ENCODE measurements around the gene LRCH1.
"Not testable (repeated sequence)": the region's sequence is repeated elsewhere in the genome, so short reads cannot be mapped to it uniquely, and the experiment has no call there.

Gene LRCH1, protein sequence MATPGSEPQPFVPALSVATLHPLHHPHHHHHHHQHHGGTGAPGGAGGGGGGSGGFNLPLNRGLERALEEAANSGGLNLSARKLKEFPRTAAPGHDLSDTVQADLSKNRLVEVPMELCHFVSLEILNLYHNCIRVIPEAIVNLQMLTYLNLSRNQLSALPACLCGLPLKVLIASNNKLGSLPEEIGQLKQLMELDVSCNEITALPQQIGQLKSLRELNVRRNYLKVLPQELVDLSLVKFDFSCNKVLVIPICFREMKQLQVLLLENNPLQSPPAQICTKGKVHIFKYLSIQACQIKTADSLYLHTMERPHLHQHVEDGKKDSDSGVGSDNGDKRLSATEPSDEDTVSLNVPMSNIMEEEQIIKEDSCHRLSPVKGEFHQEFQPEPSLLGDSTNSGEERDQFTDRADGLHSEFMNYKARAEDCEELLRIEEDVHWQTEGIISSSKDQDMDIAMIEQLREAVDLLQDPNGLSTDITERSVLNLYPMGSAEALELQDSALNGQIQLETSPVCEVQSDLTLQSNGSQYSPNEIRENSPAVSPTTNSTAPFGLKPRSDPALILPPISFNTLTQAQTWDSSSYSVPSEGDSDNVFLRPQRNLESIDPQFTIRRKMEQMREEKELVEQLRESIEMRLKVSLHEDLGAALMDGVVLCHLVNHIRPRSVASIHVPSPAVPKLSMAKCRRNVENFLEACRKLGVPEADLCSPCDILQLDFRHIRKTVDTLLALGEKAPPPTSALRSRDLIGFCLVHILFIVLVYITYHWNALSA
- 89.9 to 317 (median 131) reads per million in 17 experiments for total RNA-seq

- peak; percentile 82 to 95 (median 90) for DNase-seq
Measured at GRCh38 chr13:46552889-46553520, at the start of gene LRCH1. TSS of gene LRCH1 (plus strand) at chr13:46553170. CDS start at chr13:46553397, 227 bp downstream.

DNA sequence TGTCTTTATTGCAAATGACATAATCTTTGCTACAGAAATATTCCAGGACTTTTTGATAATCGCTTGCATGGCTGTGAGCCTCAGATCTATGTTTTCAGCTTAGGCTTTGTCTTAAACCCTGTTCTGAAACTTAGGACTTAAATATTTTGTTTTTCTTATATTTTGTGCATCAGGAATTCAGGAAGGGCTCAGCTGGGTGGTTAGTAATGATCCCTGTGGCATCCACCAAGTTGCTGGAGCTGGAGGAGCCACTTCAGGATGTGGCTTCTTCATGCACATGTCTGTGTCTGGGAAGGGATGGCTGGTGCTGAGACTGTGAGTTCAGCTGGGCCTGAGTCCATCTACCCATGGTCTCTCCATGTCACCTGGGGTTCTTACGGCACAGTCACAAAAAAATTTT is 48.9 kb upstream of the LRCH1 start:
- no peak for DNase-seq

GRCh38 chr13:46507981-46508380 is 45.0 kb upstream of the LRCH1 start:
- peak in 3 of 4 experiments; percentile 4 to 68 (median 63) for DNase-seq

GRCh38 chr13:46509981-46510380 is 43.0 kb upstream of the LRCH1 start:
- DNase-seq, result no peak

GRCh38 chr13:46515803-46516202 is 37.2 kb upstream of the LRCH1 start:
- no peak for DNase-seq

- no peak for DNase-seq
Measured at GRCh38 chr13:46516599-46517338, 36.2 kb upstream of the LRCH1 start.

GRCh38 chr13:46517748-46518147 is 35.2 kb upstream of the LRCH1 start:
- DNase-seq, result not testable (repeated sequence)

DNA sequence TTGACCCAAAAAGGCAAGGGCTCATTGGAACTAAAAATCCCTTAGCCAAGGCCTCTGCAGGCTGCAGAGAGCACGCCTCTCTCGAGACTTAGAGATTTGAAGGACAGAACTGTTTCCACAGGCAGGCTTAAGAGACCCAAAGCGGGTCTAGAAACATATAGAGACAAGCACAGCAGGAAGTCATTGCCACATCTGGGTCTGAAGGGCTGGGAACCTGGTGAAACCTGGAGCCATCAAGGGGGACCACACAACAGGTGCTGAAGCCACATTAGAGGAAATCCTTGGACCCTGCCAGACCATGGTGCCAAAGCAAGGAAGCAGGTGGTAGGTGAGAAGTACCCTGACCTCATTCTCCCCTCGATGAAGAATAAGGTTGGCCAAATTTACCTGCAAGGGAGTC is 33.8 kb upstream of the LRCH1 start:
- DNase-seq, result no peak

DNA sequence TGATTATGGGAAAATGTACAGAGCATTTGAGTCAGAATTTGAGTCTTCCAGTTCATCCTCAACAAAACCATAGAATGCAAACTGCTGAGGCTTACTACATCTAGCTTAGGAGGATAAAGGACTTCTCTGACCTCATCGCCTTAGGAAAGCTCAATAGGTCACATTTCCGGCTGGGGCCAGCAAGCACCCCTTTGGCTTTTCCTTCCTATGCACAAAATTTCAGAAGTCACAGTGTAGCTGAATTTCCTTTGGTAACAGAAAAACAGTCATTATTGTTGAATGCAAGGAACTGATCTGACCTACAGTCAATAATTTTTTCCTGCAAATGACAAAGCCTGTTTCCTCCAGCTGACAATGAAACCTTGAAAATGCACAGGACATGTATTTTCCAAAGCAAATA is 32.8 kb upstream of the LRCH1 start:
- DNase-seq, result peak; percentile 53 to 82 (median 74)

- no peak for DNase-seq
Measured at GRCh38 chr13:46521486-46521885, 31.5 kb upstream of the LRCH1 start.

DNA sequence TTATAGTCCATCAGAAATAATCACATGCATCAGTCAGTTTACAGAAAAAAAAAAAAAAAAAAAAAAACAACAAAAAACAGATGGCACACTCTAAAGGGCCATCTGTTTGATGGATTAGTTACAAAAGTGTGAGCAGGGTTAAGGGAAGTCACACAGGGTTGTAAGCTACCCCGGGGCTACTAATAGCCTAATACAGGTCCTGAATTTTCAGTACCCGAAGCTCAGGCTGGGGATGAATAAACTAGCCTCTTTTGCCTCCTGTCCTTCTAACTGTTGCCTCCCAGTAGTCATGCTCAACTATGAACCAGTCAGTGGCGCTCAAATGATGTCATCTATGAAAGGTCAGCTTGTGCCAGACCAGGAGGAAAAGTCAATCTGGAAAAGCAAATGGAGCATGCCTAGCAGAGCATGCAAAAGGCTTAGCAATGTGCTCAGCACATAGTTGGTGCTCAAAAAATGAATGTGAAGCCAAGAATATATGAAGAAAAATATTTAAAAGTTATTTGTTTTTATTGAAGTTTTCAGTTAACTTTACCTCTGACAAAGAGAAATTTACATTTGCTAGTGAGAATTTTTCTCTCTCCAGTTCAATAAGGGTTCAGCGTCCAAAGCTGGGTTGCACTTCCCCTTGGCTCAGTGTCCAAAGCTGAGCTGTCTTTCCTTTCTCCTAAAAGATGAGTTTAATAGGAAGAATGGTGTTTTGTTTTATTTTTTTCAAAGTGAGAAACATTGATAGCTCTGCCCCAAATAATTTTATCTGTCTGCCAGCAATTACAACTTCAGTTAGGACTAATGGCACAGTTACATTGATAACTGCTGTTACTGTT is 30.8 kb upstream of the LRCH1 start:
- DNase-seq, result peak; percentile 9 to 50 (median 34)

GRCh38 chr13:46522748-46523030 is 30.3 kb upstream of the LRCH1 start:
- DNase-seq, result no peak

- DNase-seq, result peak in 1 of 4 experiments; percentile 8
Measured at GRCh38 chr13:46523972-46524752, 28.8 kb upstream of the LRCH1 start.

- DNase-seq, result no peak
Measured at GRCh38 chr13:46526100-46526735, 26.8 kb upstream of the LRCH1 start.

DNA sequence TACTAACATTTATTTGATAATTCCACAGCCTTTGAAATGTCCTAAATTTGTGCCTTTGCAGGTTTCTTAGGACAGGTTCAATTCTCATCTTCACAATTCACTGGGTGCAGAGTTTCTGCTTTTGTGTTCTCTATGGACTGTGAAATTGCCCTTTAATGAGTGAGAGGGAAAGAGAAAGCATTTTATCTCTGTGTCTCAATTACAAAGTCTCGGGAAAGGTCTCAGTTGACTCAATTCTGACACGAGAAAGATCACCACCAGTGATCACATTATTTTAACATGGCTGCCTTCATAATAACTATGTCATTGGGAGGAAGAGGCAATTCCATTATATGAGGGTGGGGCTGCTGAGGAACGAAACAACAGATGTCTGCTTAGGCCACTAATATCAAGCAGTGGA is 26.2 kb upstream of the LRCH1 start:
- no peak for DNase-seq

- no peak for DNase-seq
Measured at GRCh38 chr13:46527237-46527636, 25.7 kb upstream of the LRCH1 start.

- peak; percentile 32 to 60 (median 57) for DNase-seq
Measured at GRCh38 chr13:46529216-46529919, 23.6 kb upstream of the LRCH1 start.

- DNase-seq, result peak in 2 of 4 experiments; percentile 21 to 39
Measured at GRCh38 chr13:46530084-46530935, 22.7 kb upstream of the LRCH1 start.

DNA sequence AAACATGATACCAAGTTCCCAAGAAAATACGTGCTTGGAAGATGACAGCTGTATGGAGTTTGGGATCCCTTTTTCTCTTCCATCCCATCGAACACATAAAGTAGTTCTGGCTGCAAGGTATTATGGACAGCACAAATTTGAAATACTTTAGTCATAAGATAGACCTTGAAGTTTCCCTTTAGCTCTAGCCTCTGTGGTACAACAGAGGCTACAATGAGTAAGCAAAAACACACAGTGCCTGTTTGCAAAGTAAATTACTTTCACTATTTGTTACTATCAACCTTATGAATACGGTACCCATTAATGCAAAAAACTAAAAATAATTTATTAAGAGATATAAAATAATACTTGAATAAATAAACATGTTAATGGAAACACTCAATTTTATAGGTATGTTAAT is 21.0 kb upstream of the LRCH1 start:
- DNase-seq, result no peak

Measured in suppressor macrophage (primary cell).